NK-92 treated with Interleukin-12 subunit alpha and Interleukin-12 subunit beta, amount 100 ng/mL, for 24 hours (cell line): Measurements from ENCODE around the gene DDIT4L.
"Not testable (repeated sequence)": the region's sequence is repeated elsewhere in the genome, so short reads cannot be mapped to it uniquely, and the experiment has no call there.

Experiments used
- DNase-seq: peaks from one replicate; lab custom pipeline; 2025; lab: John Stamatoyannopoulos, UW

Gene DDIT4L

DNA sequence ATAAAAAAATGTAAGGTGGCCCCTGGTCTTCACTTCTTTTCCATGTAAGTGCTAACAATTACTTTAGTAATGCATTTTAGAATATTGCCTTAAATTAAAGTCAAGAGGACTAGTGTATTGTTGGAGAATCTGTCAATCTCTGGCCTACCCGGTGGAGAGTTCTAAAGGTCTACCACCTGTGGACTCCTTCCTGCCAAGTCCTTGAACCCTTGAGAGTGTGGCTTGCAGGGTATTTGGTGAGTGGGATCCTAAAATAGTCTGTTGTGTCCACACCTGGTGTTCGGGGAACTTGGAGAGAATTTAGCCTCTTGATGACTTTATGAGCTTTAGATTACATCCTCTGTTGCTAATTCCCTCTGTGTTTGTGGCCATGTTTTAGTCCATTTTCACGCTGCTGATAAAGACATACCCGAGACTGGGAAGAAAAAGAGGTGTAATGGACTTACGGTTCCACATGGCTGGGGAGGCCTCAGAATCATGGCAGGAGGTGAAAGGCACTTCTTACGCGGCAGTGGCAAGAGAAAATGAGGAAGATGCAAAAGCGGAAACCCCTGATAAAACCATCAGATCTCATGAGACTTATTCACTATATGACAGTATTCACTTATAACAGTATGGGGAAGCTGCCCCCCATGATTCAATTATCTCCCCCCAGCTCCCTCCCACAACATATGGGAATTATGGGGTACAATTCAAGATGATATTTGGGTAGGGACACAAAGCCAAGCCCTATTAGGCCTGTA, 23.8 kb downstream of the DDIT4L start:
- DNase-seq, result no peak

GRCh38 chr4:100165809-100166208, 24.5 kb downstream of the DDIT4L start:
- DNase-seq, result no peak

- no peak for DNase-seq
Observed at GRCh38 chr4:100164808-100165760, 25.2 kb downstream of the DDIT4L start.

DNA sequence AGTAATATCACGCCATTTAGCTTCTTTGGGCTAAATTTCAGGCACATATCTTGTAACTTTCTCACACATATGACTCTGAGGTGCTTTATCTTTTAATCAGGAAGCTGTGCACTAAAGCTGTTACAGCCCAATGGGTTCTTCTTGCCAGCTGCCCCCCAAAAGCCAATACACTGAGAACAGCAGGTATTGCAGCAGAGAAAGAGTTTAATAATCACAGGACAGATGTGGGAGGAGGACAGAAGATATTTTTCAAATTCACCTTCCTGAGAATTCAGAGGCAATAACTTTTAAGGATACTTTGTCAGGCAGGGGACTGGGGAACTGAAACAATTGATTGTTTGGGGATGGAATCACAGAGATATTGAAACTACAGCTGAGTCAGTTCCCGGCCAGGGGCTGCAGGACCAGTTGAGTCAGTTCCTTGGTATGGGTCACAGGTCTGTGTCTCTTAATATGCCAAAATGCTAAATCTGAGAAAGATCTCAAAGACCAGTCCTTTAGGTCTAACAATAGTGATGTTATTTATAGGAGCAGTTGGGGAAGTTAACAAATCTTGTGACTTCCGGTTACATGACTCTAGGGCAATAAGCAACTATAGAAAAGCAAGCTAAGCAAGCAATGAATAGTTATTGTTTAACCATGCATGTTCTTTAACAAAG, 28.1 kb downstream of the DDIT4L start:
- DNase-seq, result no peak

GRCh38 chr4:100149190-100149589, 41.1 kb downstream of the DDIT4L start:
- DNase-seq, result no peak

- no peak for DNase-seq
Observed at GRCh38 chr4:100147684-100148083, 42.6 kb downstream of the DDIT4L start.

GRCh38 chr4:100147198-100147597, 43.1 kb downstream of the DDIT4L start:
- DNase-seq, result no peak

DNA sequence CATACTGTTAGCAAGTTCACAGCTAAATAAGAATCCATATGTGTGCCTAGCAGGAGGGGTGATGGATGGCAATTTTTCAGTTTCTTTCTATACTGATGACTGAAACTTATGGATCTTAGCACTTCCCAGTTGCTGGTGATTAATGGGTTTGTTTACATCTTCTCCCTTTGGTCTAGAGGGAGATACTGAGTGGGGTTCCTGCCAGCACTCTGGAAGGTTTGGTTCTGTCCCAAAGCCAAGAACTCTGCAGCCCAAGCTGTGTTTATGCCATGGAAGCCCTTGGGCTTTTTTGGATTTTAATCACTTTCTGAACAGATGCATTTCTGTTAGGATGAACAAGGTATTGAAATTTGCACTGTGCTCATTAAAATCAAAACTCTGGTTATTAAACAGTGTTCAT, 43.5 kb downstream of the DDIT4L start:
- DNase-seq, result no peak

DNA sequence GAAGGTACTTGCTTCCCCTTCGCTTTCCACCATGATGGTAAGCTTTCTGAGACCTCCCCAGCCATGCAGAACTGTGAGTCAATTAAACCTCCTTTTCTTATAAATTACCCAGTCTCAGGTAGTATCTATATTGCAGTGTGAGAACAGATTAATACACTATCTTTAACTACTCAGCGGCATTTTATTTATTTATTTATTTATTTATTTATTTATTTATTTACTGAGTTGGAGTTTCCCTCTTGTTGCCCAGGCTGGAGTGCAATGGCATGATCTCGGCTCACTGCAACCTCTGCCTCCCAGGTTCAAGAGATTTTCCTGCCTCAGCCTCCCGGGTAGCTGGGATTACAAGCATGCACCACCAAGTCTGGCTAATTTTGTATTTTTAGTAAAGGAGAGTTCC, 52.9 kb downstream of the DDIT4L start:
- DNase-seq, result not testable (repeated sequence)
